Activated naive CD8-positive, alpha-beta T cell treated with anti-CD3 and anti-CD28 coated beads, Interleukin-2, amount 10 ng/mL, durations not matched to agents 7 days and 5 days (primary cell): ENCODE data around the gene CCDC188. TPM values are rescaled to one million over a fixed set of nuclear protein-coding genes. Genes with fewer than 3 reads are reported as not detected.

Experiments
- ATAC-seq: fragments of 150-1000 bp; cut with Tn5 transposase; one replicate; pipeline ENCODE4 v1.10.0; 2021; ENCODE audit warnings: low read depth, moderate library complexity
- POLR2A ChIA-PET: fragments of 350-600 bp; sonication (Branson Sonifier 250); formaldehyde crosslinking; loops from one replicate; lab custom pipeline; 2021; ENCODE audit warnings: antibody characterized with exemption; lab: Charles Lee
- DNase-seq: peaks from one replicate; pipeline ENCODE4 v3.0.0; 2021
- H3K27ac Mint-ChIP-seq: one replicate; pipeline ENCODE4 v1.8.0; 2022; ENCODE audit warnings: mild to moderate bottlenecking, mixed read lengths
- H3K27me3 Mint-ChIP-seq: one replicate; pipeline ENCODE4 v1.8.0; 2022; ENCODE audit warnings: mild to moderate bottlenecking, moderate library complexity, mixed read lengths
- H3K36me3 Mint-ChIP-seq: one replicate; pipeline ENCODE4 v1.8.0; 2021; ENCODE audit warnings: mild to moderate bottlenecking, mixed read lengths
- H3K4me1 Mint-ChIP-seq: one replicate; pipeline ENCODE4 v1.8.0; 2021; ENCODE audit warnings: mixed read lengths
- H3K4me3 Mint-ChIP-seq: one replicate; pipeline ENCODE4 v1.8.0; 2022; ENCODE audit warnings: mild to moderate bottlenecking, moderate library complexity, mixed read lengths
- H3K9me3 Mint-ChIP-seq: one replicate; pipeline ENCODE4 v1.8.0; 2021; ENCODE audit warnings: mixed read lengths
- total RNA-seq, 2 experiments: library from RNA; stranded (reverse); gene quantifications; one replicate each; pipeline ENCODE4 v1.2.3, GENCODE V29; 2021

The CCDC188 gene
- total RNA-seq, 2 experiments from 2014 or later: 0.51 TPM; not detected in 1

- Mint-ChIP-seq H3K36me3 (no peaks in the 10 kb centered on the region), H3K27ac (no peak overlapping the region), H3K4me3 (no peak overlapping the region), H3K4me1 (no peaks in the 10 kb centered on the region), H3K9me3 (no peaks in the 10 kb centered on the region), H3K27me3 (no peaks in the 10 kb centered on the region)
- DNase-seq (no peak), ATAC-seq (no peak)
- POLR2A ChIA-PET: no interaction called here
Measured at GRCh38 chr22:20145206-20145831, 5.5 kb downstream of the CCDC188 start.

DNA sequence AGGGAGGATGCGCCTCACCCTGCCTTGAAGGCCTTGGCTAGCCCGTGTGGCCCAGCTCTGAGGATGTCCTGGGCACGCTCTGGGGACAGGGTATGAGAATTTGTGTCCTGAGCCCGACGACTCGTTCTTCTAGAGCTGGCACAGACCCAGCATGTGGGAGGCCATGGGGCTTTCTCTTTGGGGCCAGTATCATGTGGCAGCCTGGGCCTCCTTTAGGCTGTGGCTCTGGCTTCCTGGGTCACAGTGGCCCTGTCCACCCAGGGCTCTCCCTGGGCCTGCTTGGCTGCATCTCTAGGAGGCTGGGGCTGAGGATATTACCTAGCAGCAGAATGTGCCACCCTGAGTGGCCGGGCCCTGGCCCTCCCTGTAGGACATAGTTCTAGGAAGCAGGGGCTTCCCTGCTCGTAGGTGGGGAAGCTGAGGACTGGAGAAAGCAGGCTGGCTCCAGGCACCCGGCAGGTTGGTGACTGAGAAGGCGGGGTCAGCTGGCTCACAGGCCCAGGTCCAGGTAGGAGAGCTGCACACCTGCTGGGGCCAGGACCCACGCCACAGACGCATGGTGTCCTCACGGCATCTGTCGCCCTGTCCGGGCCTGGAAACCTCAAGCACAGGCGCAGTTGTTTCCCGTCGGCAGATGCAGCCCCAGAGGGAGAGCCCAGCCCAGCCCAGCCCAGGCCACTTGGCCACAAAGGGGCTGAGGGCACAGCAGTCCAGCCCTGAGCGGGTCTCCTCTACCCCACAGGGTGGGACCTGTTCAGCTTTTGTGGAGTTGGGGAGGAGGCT, 6.8 kb downstream of the CCDC188 start:
- POLR2A ChIA-PET: no interaction called here
- H3K9me3 Mint-ChIP-seq: no peaks in the 10 kb centered on the region
- no peak overlapping the region for H3K27ac Mint-ChIP-seq
- H3K27me3 Mint-ChIP-seq: no peaks in the 10 kb centered on the region
- H3K4me1 Mint-ChIP-seq: no peaks in the 10 kb centered on the region
- no peak overlapping the region for H3K4me3 Mint-ChIP-seq
- ATAC-seq (no peak), DNase-seq (no peak)
- peaks cover 1% of the 10 kb centered on the region for H3K36me3 Mint-ChIP-seq

DNA sequence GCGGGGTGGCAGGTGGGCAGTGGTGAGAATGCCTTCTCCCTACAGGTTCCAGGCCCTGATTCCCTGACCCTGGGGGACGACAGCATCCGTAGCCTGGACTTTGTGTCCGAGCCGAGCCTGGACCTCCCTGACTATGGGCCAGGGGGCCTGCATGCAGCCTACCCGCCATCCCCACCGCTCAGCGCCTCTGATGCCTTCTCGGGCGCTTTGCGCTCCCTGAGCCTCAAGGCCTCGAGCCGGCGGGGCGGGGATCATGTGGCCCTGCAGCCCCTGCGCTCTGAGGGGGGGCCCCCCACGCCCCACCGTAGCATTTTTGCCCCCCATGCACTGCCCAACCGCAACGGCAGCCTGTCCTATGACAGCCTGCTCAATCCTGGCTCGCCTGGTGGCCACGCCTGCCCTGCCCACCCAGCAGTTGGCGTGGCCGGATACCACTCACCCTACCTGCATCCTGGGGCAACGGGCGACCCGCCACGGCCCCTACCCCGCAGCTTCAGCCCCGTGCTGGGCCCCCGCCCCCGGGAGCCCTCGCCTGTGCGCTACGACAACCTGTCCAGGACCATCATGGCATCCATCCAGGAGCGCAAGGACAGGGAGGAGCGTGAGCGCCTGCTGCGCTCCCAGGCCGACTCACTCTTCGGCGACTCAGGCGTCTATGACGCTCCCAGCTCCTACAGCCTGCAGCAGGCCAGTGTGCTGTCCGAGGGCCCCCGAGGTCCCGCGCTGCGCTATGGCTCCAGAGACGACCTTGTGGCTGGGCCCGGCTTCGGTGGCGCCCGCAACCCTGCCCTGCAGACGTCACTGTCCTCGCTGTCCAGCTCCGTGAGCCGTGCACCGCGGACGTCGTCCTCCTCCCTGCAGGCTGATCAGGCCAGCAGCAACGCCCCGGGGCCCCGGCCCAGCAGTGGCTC, 7.9 kb downstream of the CCDC188 start:
- no peaks in the 10 kb centered on the region for H3K9me3 Mint-ChIP-seq
- H3K27me3 Mint-ChIP-seq: no peaks in the 10 kb centered on the region
- DNase-seq (no peak), ATAC-seq (no peak)
- POLR2A ChIA-PET: no interaction called here
- no peaks in the 10 kb centered on the region for H3K4me1 Mint-ChIP-seq
- H3K4me3 Mint-ChIP-seq: no peak overlapping the region
- H3K27ac Mint-ChIP-seq: no peak overlapping the region
- peaks cover 1% of the 10 kb centered on the region for H3K36me3 Mint-ChIP-seq

GRCh38 chr22:20141186-20142077, 9.4 kb downstream of the CCDC188 start:
- no peaks in the 10 kb centered on the region for H3K9me3 Mint-ChIP-seq
- no peak overlapping the region for H3K27ac Mint-ChIP-seq
- ATAC-seq (no peak), DNase-seq (no peak)
- POLR2A ChIA-PET: no interaction called here
- H3K4me3 Mint-ChIP-seq: no peak overlapping the region
- peaks cover 1% of the 10 kb centered on the region for H3K36me3 Mint-ChIP-seq
- H3K27me3 Mint-ChIP-seq: no peaks in the 10 kb centered on the region
- peaks cover 1% of the 10 kb centered on the region for H3K4me1 Mint-ChIP-seq

DNA sequence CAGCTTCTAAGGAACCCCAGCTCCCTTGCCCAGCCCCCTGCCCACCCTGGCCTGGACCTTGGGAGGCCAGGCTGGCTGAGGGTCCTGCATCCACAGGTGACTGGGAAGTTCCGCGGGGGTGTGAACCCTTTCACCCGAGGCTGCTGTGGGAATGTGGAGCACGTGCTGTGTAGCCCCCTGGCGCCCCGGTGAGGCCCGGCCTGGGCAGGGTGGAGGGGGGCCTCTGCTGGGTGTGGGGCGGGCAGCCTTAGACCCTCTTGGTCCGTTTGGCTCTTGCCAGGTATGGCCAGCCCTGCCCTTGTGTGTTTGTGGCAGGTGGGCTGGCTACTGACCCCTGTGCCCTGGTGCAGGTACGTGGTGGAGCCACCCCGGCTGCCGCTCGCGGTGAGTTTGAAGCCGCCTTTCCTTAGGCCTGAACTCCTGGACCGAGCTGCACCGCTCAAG, 10.3 kb downstream of the CCDC188 start:
- ATAC-seq (no peak), DNase-seq (no peak)
- no peaks in the 10 kb centered on the region for H3K9me3 Mint-ChIP-seq
- POLR2A ChIA-PET: no interaction called here
- no peaks in the 10 kb centered on the region for H3K27me3 Mint-ChIP-seq
- no peak overlapping the region for H3K27ac Mint-ChIP-seq
- H3K4me3 Mint-ChIP-seq: no peak overlapping the region
- H3K4me1 Mint-ChIP-seq: peaks cover 3% of the 10 kb centered on the region
- peaks cover 1% of the 10 kb centered on the region for H3K36me3 Mint-ChIP-seq

- POLR2A ChIA-PET: no interaction called here
- Mint-ChIP-seq H3K27me3 (no peaks in the 10 kb centered on the region), H3K9me3 (no peaks in the 10 kb centered on the region), H3K4me3 (no peak overlapping the region), H3K27ac (no peak overlapping the region), H3K36me3 (peaks cover 1% of the 10 kb centered on the region), H3K4me1 (peaks cover 3% of the 10 kb centered on the region)
- ATAC-seq (no peak), DNase-seq (no peak)
Measured at GRCh38 chr22:20140107-20140445, 10.8 kb downstream of the CCDC188 start.

GRCh38 chr22:20139391-20140106, 11.3 kb downstream of the CCDC188 start:
- Mint-ChIP-seq H3K9me3 (no peaks in the 10 kb centered on the region), H3K27me3 (no peaks in the 10 kb centered on the region), H3K27ac (no peak overlapping the region), H3K4me1 (peaks cover 3% of the 10 kb centered on the region), H3K36me3 (peaks cover 1% of the 10 kb centered on the region), H3K4me3 (no peak overlapping the region)
- ATAC-seq: no peak
- POLR2A ChIA-PET: no interaction called here
- DNase-seq: no peak

GRCh38 chr22:20138868-20139267, 12.0 kb downstream of the CCDC188 start:
- Mint-ChIP-seq H3K4me1 (peaks cover 3% of the 10 kb centered on the region), H3K27me3 (no peaks in the 10 kb centered on the region), H3K36me3 (peaks cover 1% of the 10 kb centered on the region), H3K4me3 (no peak overlapping the region), H3K27ac (no peak overlapping the region), H3K9me3 (no peaks in the 10 kb centered on the region)
- no peak for ATAC-seq
- no peak for DNase-seq
- POLR2A ChIA-PET: no interaction called here

- ATAC-seq (no peak), DNase-seq (no peak)
- no peaks in the 10 kb centered on the region for H3K27me3 Mint-ChIP-seq
- no peak overlapping the region for H3K27ac Mint-ChIP-seq
- H3K4me3 Mint-ChIP-seq: no peak overlapping the region
- H3K36me3 Mint-ChIP-seq: peaks cover 1% of the 10 kb centered on the region
- peaks cover 5% of the 10 kb centered on the region for H3K4me1 Mint-ChIP-seq
- POLR2A ChIA-PET: no interaction called here
- no peaks in the 10 kb centered on the region for H3K9me3 Mint-ChIP-seq
Measured at GRCh38 chr22:20138417-20138738, 12.5 kb downstream of the CCDC188 start.

GRCh38 chr22:20137671-20138416, 13.0 kb downstream of the CCDC188 start:
- ATAC-seq (no peak), DNase-seq (no peak)
- Mint-ChIP-seq H3K27ac (no peak overlapping the region), H3K4me1 (peaks cover 7% of the 10 kb centered on the region), H3K27me3 (no peaks in the 10 kb centered on the region), H3K4me3 (no peak overlapping the region), H3K9me3 (no peaks in the 10 kb centered on the region), H3K36me3 (peaks cover 1% of the 10 kb centered on the region)
- POLR2A ChIA-PET: no interaction called here

GRCh38 chr22:20137113-20137512, 13.7 kb downstream of the CCDC188 start:
- DNase-seq: no peak
- H3K27me3 Mint-ChIP-seq: no peaks in the 10 kb centered on the region
- no peak for ATAC-seq
- no peaks in the 10 kb centered on the region for H3K9me3 Mint-ChIP-seq
- H3K27ac Mint-ChIP-seq: no peak overlapping the region
- peaks cover 8% of the 10 kb centered on the region for H3K4me1 Mint-ChIP-seq
- POLR2A ChIA-PET: no interaction called here
- peaks cover 1% of the 10 kb centered on the region for H3K36me3 Mint-ChIP-seq
- no peak overlapping the region for H3K4me3 Mint-ChIP-seq

GRCh38 chr22:20136603-20136873, 14.3 kb downstream of the CCDC188 start:
- Mint-ChIP-seq H3K4me1 (peaks cover 8% of the 10 kb centered on the region), H3K36me3 (peaks cover 1% of the 10 kb centered on the region), H3K27me3 (no peaks in the 10 kb centered on the region), H3K4me3 (no peak overlapping the region), H3K9me3 (no peaks in the 10 kb centered on the region), H3K27ac (no peak overlapping the region)
- DNase-seq (no peak), ATAC-seq (no peak)
- POLR2A ChIA-PET: no interaction called here
